Immature natural killer cell (primary cell): ENCODE data around the gene RHOT1. TPM values are rescaled to one million over a fixed set of nuclear protein-coding genes. Genes with fewer than 3 reads are reported as not detected.
"Not testable (repeated sequence)": the region's sequence is repeated elsewhere in the genome, so short reads cannot be mapped to it uniquely, and the experiment has no call there.

Experiments used
- DNase-seq, 3 donors: peaks; one replicate each; pipeline ENCODE4 v3.0.0; 2022; ENCODE audit warnings: mixed read lengths in 1 of 3
- H3K27ac Mint-ChIP-seq, 6 donors: one replicate each; pipeline ENCODE4 v1.8.0; 2020; ENCODE audit warnings: mixed read lengths in 6 of 6, mild to moderate bottlenecking in 5 of 6, inconsistent platforms in 4 of 6, moderate library complexity in 3 of 6
- H3K27me3 Mint-ChIP-seq, 3 donors: one replicate each; pipeline ENCODE4 v1.8.0; 2020 to 2021; ENCODE audit warnings: low read depth in 3 of 3, mild to moderate bottlenecking in 3 of 3, mixed read lengths in 3 of 3, moderate library complexity in 3 of 3, inconsistent platforms in 1 of 3
- H3K36me3 Mint-ChIP-seq, 3 donors: one replicate each; pipeline ENCODE4 v1.8.0; 2020; ENCODE audit warnings: mixed read lengths in 3 of 3, inconsistent platforms in 2 of 3, mild to moderate bottlenecking in 2 of 3
- H3K4me1 Mint-ChIP-seq, 2 donors: one replicate each; pipeline ENCODE4 v1.8.0; 2020; ENCODE audit warnings: inconsistent platforms in 2 of 2, mild to moderate bottlenecking in 2 of 2, mixed read lengths in 2 of 2, moderate library complexity in 1 of 2
- H3K4me3 Mint-ChIP-seq, 5 donors: one replicate each; pipeline ENCODE4 v1.8.0; 2020; ENCODE audit warnings: mild to moderate bottlenecking in 5 of 5, mixed read lengths in 5 of 5, inconsistent platforms in 3 of 5, moderate library complexity in 3 of 5
- H3K9me3 Mint-ChIP-seq, 6 donors: one replicate each; pipeline ENCODE4 v1.8.0; 2020; ENCODE audit warnings: mild to moderate bottlenecking in 6 of 6, mixed read lengths in 6 of 6, inconsistent platforms in 4 of 6, moderate library complexity in 3 of 6
- polyA plus RNA-seq, 3 donors: library from polyadenylated mRNA; unstranded; fragments of 300-500 nt; fragmentation: Illumina TruSeq; gene quantifications; one replicate each; pipeline ENCODE4 v1.2.3, GENCODE V29; 2021

Gene RHOT1
- polyA plus RNA-seq, 3 donors from 2014 or later = 27.9 to 30.9 (median 30.3) TPM

GRCh38 chr17:32127158-32127897 lies 15.0 kb upstream of the RHOT1 start:
- Mint-ChIP-seq H3K36me3 (peaks cover 0 to 5% (median 4%) of the 10 kb centered on the region in 3 donors), H3K27me3 (peaks cover 0 to 1% (median 1%) of the 10 kb centered on the region in 3 donors), H3K27ac (peak overlapping the region; percentile 94 to 99 (median 96)), H3K4me1 (peaks cover 27 to 34% of the 10 kb centered on the region in 2 donors), H3K9me3 (peaks cover 0 to 1% (median 0%) of the 10 kb centered on the region in 6 donors), H3K4me3 (peak overlapping the region; percentile 92 to 99 (median 98))
- peak; percentile 78 to 81 (median 81) for DNase-seq

- H3K9me3 Mint-ChIP-seq, DNase-seq, H3K36me3 Mint-ChIP-seq, H3K27me3 Mint-ChIP-seq: not testable (repeated sequence)
- Mint-ChIP-seq H3K4me1 (peaks cover 27 to 34% of the 10 kb centered on the region in 2 donors), H3K27ac (peak overlapping the region; percentile 64 to 99 (median 94)), H3K4me3 (peak overlapping the region; percentile 92 to 99 (median 98))
These were observed 13.8 kb upstream of the RHOT1 start for GRCh38 chr17:32128470-32128869.

- DNase-seq = peak; percentile 17 to 31 (median 30)
- not testable (repeated sequence) for H3K27me3 Mint-ChIP-seq, H3K9me3 Mint-ChIP-seq, H3K36me3 Mint-ChIP-seq, H3K27ac Mint-ChIP-seq, H3K4me1 Mint-ChIP-seq, H3K4me3 Mint-ChIP-seq
These were observed 6.7 kb upstream of the RHOT1 start for GRCh38 chr17:32135497-32136117.

GRCh38 chr17:32136856-32137255 lies 5.4 kb upstream of the RHOT1 start:
- Mint-ChIP-seq H3K27ac (no peak overlapping the region), H3K4me1 (peaks cover 14 to 15% of the 10 kb centered on the region in 2 donors), H3K27me3 (peaks cover 2 to 10% (median 8%) of the 10 kb centered on the region in 3 donors), H3K9me3 (peaks cover 0 to 2% (median 0%) of the 10 kb centered on the region in 6 donors), H3K36me3 (no peaks in the 10 kb centered on the region), H3K4me3 (no peak overlapping the region)
- no peak for DNase-seq

- Mint-ChIP-seq H3K4me1 (peaks cover 30 to 31% of the 10 kb centered on the region in 2 donors), H3K27me3 (peaks cover 9 to 24% (median 18%) of the 10 kb centered on the region in 3 donors)
- H3K4me3 Mint-ChIP-seq, DNase-seq, H3K9me3 Mint-ChIP-seq, H3K27ac Mint-ChIP-seq, H3K36me3 Mint-ChIP-seq: not testable (repeated sequence)
These were observed 2.8 kb upstream of the RHOT1 start for GRCh38 chr17:32139504-32139903.

- Mint-ChIP-seq H3K4me3 (peak overlapping the region; percentile 84 to 88 (median 84)), H3K4me1 (peaks cover 31 to 37% of the 10 kb centered on the region in 2 donors), H3K27ac (peak overlapping the region in 5 of 6 donors; percentile 76 to 88 (median 81)), H3K27me3 (peaks cover 9 to 24% (median 18%) of the 10 kb centered on the region in 3 donors), H3K9me3 (no peaks in the 10 kb centered on the region), H3K36me3 (no peaks in the 10 kb centered on the region)
- DNase-seq = no peak
These were observed 1.0 kb upstream of the RHOT1 start for GRCh38 chr17:32141258-32141657.

GRCh38 chr17:32141679-32142037 lies 644 bp upstream of the RHOT1 start:
- peaks cover 9 to 24% (median 18%) of the 10 kb centered on the region in 3 donors for H3K27me3 Mint-ChIP-seq
- no peak for DNase-seq
- H3K4me3 Mint-ChIP-seq = peak overlapping the region; percentile 84 to 88 (median 84)
- no peaks in the 10 kb centered on the region for H3K9me3 Mint-ChIP-seq
- H3K36me3 Mint-ChIP-seq = no peaks in the 10 kb centered on the region
- H3K4me1 Mint-ChIP-seq = peaks cover 29 to 37% of the 10 kb centered on the region in 2 donors
- H3K27ac Mint-ChIP-seq = peak overlapping the region; percentile 76 to 88 (median 84)

- no peaks in the 10 kb centered on the region for H3K36me3 Mint-ChIP-seq
- peaks cover 31 to 37% of the 10 kb centered on the region in 2 donors for H3K4me1 Mint-ChIP-seq
- peak in 2 of 3 donors; percentile 7 to 10 for DNase-seq
- H3K27me3 Mint-ChIP-seq = peaks cover 9 to 24% (median 18%) of the 10 kb centered on the region in 3 donors
- no peaks in the 10 kb centered on the region for H3K9me3 Mint-ChIP-seq
- H3K27ac Mint-ChIP-seq = peak overlapping the region; percentile 84 to 92 (median 90)
- peak overlapping the region; percentile 93 to 98 (median 96) for H3K4me3 Mint-ChIP-seq
These were observed 690 bp downstream of the RHOT1 start for GRCh38 chr17:32142857-32143526.

GRCh38 chr17:32143527-32143870 lies 1.2 kb downstream of the RHOT1 start:
- no peaks in the 10 kb centered on the region for H3K9me3 Mint-ChIP-seq
- H3K27me3 Mint-ChIP-seq = peaks cover 9 to 24% (median 18%) of the 10 kb centered on the region in 3 donors
- peaks cover 34 to 40% of the 10 kb centered on the region in 2 donors for H3K4me1 Mint-ChIP-seq

GRCh38 chr17:32144442-32144841 lies 2.1 kb downstream of the RHOT1 start:
- not testable (repeated sequence) for H3K9me3 Mint-ChIP-seq, H3K27ac Mint-ChIP-seq, DNase-seq, H3K36me3 Mint-ChIP-seq
- peak overlapping the region in 2 of 5 donors; percentile 5 to 30 for H3K4me3 Mint-ChIP-seq
- peaks cover 9 to 21% (median 18%) of the 10 kb centered on the region in 3 donors for H3K27me3 Mint-ChIP-seq
- peaks cover 35 to 40% of the 10 kb centered on the region in 2 donors for H3K4me1 Mint-ChIP-seq

More at GRCh38 chr17:32143527-32143870, 1.2 kb downstream of the RHOT1 start:
- H3K27ac Mint-ChIP-seq = peak overlapping the region; percentile 51 to 92 (median 90)
- no peaks in the 10 kb centered on the region for H3K36me3 Mint-ChIP-seq
- DNase-seq = no peak
- H3K4me3 Mint-ChIP-seq = peak overlapping the region; percentile 93 to 98 (median 96)

GRCh38 chr17:32148351-32148750 lies 6.0 kb downstream of the RHOT1 start:
- Mint-ChIP-seq H3K27ac (no peak overlapping the region), H3K4me1 (peaks cover 37 to 43% of the 10 kb centered on the region in 2 donors), H3K27me3 (peaks cover 0 to under 1% (median 0%) of the 10 kb centered on the region in 3 donors), H3K4me3 (no peak overlapping the region), H3K9me3 (no peaks in the 10 kb centered on the region), H3K36me3 (peaks cover 0 to 10% (median 6%) of the 10 kb centered on the region in 3 donors)
- no peak for DNase-seq

- Mint-ChIP-seq H3K4me3 (no peak overlapping the region), H3K9me3 (no peaks in the 10 kb centered on the region), H3K36me3 (peaks cover 0 to 16% (median 6%) of the 10 kb centered on the region in 3 donors), H3K4me1 (peaks cover 28 to 34% of the 10 kb centered on the region in 2 donors), H3K27ac (no peak overlapping the region), H3K27me3 (no peaks in the 10 kb centered on the region)
- DNase-seq = no peak
These were observed 8.1 kb downstream of the RHOT1 start for GRCh38 chr17:32150358-32150757.

- H3K27ac Mint-ChIP-seq = no peak overlapping the region
- H3K27me3 Mint-ChIP-seq = no peaks in the 10 kb centered on the region
- peaks cover 0 to 16% (median 6%) of the 10 kb centered on the region in 3 donors for H3K36me3 Mint-ChIP-seq
- no peak for DNase-seq
- no peaks in the 10 kb centered on the region for H3K9me3 Mint-ChIP-seq
- no peak overlapping the region for H3K4me3 Mint-ChIP-seq
- peaks cover 27 to 33% of the 10 kb centered on the region in 2 donors for H3K4me1 Mint-ChIP-seq
These were observed 9.8 kb downstream of the RHOT1 start for GRCh38 chr17:32152130-32152529.
